Raji (cell line): Measurements from ENCODE around the gene TCF7L2.

Source experiments
- POLR2A ChIP-seq: IDR thresholded peaks from 2 replicates; pipeline ENCODE4 v1.6.1; 2011; ENCODE audit warnings: low read depth, low read length, control low read depth; ENCODE audit not compliant: insufficient read depth

Gene TCF7L2

GRCh38 chr10:113202011-113202410 is 252.0 kb downstream of the TCF7L2 start:
- TF ChIP-seq POLR2A: no peak

DNA sequence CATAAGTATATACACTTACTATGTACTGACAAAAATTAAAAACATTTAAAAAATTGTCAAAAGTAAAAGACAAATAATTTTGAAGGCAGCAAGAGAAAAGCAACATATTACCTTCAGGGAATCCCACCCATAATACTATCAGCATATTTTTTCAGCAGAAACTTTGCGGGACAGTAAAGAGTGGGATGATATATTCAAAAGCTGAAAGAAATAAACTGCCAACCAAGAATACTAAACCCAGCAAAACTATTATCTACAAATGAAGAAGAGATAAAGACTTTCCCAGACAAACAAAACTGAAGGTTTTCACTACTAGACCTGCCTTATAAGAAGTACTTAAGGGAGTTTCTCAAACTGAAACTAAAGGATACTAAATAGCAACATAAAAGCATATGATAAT is 257.9 kb downstream of the TCF7L2 start:
- no peak for TF ChIP-seq POLR2A

- TF ChIP-seq POLR2A: no peak
Observed at GRCh38 chr10:113213035-113213434, 263.0 kb downstream of the TCF7L2 start.

- TF ChIP-seq POLR2A: no peak
Observed at GRCh38 chr10:113214331-113214730, 264.3 kb downstream of the TCF7L2 start.

- no peak for TF ChIP-seq POLR2A
Observed at GRCh38 chr10:113216102-113216501, 266.1 kb downstream of the TCF7L2 start.
